Measurements from ENCODE around the gene POLL. TPM values are rescaled to one million over a fixed set of nuclear protein-coding genes. Genes with fewer than 3 reads are reported as not detected.

POLL gene
- total and polyA plus RNA-seq, 3 donors from 2014 or later = 50.3 to 93.1 (median 53.5) TPM

DNA sequence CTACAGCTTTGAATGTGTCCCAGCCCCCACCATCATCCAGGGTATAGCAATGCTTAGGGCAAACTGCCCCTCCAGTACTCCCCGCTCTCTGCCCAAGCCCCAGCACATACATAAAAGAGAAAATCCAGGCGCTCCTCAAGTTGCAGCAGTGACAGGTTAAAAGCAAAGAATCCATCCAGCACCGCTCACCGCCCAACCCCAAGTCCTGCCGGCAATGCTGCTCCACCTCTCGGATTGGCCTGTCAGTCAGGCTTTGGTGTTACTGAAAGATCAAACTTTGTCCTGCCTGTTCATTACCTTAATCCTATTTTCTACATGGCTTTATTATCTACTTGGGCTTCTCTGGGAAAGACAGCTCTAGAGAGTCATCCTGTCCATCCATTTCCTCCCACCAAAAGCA lies 31.9 kb upstream of the POLL start:
- H3K9me3 ChIP-seq = no peaks in the 10 kb centered on the region
- no peak for DNase-seq
- TF ChIP-seq POLR2A (IDR thresholded peaks at IDR 0.05) = no peak
- TF ChIP-seq, protein P1, sequence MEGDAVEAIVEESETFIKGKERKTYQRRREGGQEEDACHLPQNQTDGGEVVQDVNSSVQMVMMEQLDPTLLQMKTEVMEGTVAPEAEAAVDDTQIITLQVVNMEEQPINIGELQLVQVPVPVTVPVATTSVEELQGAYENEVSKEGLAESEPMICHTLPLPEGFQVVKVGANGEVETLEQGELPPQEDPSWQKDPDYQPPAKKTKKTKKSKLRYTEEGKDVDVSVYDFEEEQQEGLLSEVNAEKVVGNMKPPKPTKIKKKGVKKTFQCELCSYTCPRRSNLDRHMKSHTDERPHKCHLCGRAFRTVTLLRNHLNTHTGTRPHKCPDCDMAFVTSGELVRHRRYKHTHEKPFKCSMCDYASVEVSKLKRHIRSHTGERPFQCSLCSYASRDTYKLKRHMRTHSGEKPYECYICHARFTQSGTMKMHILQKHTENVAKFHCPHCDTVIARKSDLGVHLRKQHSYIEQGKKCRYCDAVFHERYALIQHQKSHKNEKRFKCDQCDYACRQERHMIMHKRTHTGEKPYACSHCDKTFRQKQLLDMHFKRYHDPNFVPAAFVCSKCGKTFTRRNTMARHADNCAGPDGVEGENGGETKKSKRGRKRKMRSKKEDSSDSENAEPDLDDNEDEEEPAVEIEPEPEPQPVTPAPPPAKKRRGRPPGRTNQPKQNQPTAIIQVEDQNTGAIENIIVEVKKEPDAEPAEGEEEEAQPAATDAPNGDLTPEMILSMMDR (IDR thresholded peaks at IDR 0.05) = no peak
- H3K4me1 ChIP-seq = peaks cover 20% of the 10 kb centered on the region
- H3K27me3 ChIP-seq = no peaks in the 10 kb centered on the region
- no peak overlapping the region for H3K4me3 ChIP-seq
- intact Hi-C loops (cut with DNase I; ENCODE audit: low total_unique reads) = no loop called here
- no peak overlapping the region for H3K27ac ChIP-seq
- 99% methylated on average over 6 of the region's 6 CpGs for WGBS, 2 donors
- no peaks in the 10 kb centered on the region for H3K36me3 ChIP-seq (ENCODE audit: low read depth, missing control alignments)

DNA sequence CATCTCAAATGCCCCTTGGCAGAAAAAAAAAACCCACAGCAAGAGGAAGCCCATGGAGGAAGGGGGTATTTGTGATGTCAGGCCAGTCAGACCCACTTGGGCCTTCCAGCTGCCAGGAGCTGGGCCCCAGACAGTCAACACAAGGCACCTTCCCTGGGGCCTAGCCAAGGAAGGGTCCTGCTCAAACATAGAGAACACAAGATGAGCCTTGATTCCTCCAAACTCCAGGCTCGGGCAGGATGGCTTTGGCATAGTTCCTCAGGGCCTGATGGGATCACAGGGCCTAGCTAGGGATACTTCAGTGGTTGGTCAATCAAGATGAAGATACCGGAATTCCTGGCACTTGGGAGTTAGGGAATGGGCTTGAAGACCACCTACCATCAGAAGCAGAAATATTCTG lies 30.8 kb upstream of the POLL start:
- no peaks in the 10 kb centered on the region for H3K9me3 ChIP-seq
- DNase-seq = no peak
- H3K27me3 ChIP-seq = no peaks in the 10 kb centered on the region
- TF ChIP-seq POLR2A (IDR thresholded peaks at IDR 0.05) = no peak
- TF ChIP-seq, protein P1 (IDR thresholded peaks at IDR 0.05) = no peak
- H3K4me1 ChIP-seq = peaks cover 21% of the 10 kb centered on the region
- no peak overlapping the region for H3K27ac ChIP-seq
- H3K4me3 ChIP-seq = no peak overlapping the region
- H3K36me3 ChIP-seq (ENCODE audit: low read depth, missing control alignments) = no peaks in the 10 kb centered on the region
- intact Hi-C loops (cut with DNase I; ENCODE audit: low total_unique reads) = no loop called here
- WGBS, 2 donors = 95 to 96% methylated on average over 2 of the region's 2 CpGs

GRCh38 chr10:101617824-101618568 lies 29.9 kb upstream of the POLL start:
- no peaks in the 10 kb centered on the region for H3K9me3 ChIP-seq
- peaks cover 28% of the 10 kb centered on the region for H3K4me1 ChIP-seq
- intact Hi-C loops (cut with DNase I; ENCODE audit: low total_unique reads) = no loop called here
- TF ChIP-seq, protein P1 (IDR thresholded peaks at IDR 0.05) = no peak
- TF ChIP-seq POLR2A (IDR thresholded peaks at IDR 0.05) = no peak
- no peak overlapping the region for H3K4me3 ChIP-seq
- peak overlapping the region in 1 of 2 donors; percentile 1 for H3K27ac ChIP-seq
- H3K27me3 ChIP-seq = no peaks in the 10 kb centered on the region
- 58 to 71% methylated on average over 4 of the region's 4 CpGs for WGBS, 2 donors
- no peaks in the 10 kb centered on the region for H3K36me3 ChIP-seq (ENCODE audit: low read depth, missing control alignments)
- DNase-seq = no peak

- WGBS, 2 donors = 58 to 69% methylated on average over 8 of the region's 8 CpGs
- peak; percentile 50 for DNase-seq
These were observed 29.2 kb upstream of the POLL start for GRCh38 chr10:101617102-101617823.

More at GRCh38 chr10:101617102-101617823, 29.2 kb upstream of the POLL start:
- intact Hi-C loops (cut with DNase I; ENCODE audit: low total_unique reads) = no loop called here
- Histone ChIP-seq H3K4me1 (peaks cover 35% of the 10 kb centered on the region), H3K36me3 (ENCODE audit: low read depth, missing control alignments) (no peaks in the 10 kb centered on the region), H3K27ac (peak overlapping the region in 1 of 2 donors; percentile 39), H3K27me3 (no peaks in the 10 kb centered on the region), H3K9me3 (no peaks in the 10 kb centered on the region), H3K4me3 (no peak overlapping the region)
- TF ChIP-seq POLR2A (IDR thresholded peaks at IDR 0.05) = no peak
- TF ChIP-seq, protein P1 (IDR thresholded peaks at IDR 0.05) = no peak

All from testis (tissue), 3 donors.